Measurements from ENCODE around the gene ORMDL3.
"Not testable (repeated sequence)": the region's sequence is repeated elsewhere in the genome, so short reads cannot be mapped to it uniquely, and the experiment has no call there.

Gene ORMDL3

GRCh38 chr17:39949028-39949427 lies 21.6 kb upstream of the ORMDL3 start:
- no peak for DNase-seq (ENCODE audit: low read depth in 2 of 2)

- DNase-seq (ENCODE audit: low read depth in 2 of 2) = not testable (repeated sequence)
Observed at GRCh38 chr17:39948489-39948828, 21.1 kb upstream of the ORMDL3 start.

DNA sequence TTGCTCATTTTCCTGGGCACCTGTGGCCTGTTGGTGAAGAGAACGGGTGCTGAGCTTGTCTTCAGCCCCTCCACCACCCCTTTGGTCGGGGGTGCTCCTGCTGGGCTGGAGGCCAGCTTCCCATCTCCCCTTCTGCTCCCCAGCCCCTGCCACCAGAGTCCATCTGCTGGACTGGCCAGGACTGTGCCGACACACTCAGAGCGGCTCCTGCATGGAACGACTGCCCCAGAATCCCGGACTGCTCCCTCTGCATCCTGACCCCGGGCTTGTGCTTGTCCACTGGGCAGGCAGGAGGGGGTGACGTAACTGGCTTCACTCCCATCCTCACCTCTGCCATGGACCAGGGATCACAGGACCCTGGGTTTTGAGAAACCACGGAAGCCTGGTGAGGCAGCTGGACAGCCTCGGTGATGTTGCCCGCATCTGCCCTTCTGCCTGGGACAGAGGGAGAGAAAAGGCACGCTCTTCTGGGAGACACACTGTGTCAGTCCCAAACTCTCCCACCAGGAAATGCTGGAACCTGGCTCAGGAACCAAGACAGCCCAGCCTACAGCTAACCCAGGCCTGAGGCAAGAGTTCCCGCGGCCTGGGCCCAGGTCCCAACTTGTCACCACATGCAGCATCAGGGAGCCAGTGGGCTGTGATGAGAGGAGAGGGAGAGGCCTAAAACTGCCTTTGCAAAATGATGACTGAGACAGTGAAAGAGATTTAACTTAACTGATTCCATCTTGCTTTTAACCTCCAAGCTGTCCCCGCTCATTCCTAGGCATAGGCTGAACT lies 19.3 kb upstream of the ORMDL3 start:
- no peak for DNase-seq (ENCODE audit: low read depth in 2 of 2)

GRCh38 chr17:39944393-39944711 lies 17.0 kb upstream of the ORMDL3 start:
- no peak for DNase-seq (ENCODE audit: low read depth in 2 of 2)

DNA sequence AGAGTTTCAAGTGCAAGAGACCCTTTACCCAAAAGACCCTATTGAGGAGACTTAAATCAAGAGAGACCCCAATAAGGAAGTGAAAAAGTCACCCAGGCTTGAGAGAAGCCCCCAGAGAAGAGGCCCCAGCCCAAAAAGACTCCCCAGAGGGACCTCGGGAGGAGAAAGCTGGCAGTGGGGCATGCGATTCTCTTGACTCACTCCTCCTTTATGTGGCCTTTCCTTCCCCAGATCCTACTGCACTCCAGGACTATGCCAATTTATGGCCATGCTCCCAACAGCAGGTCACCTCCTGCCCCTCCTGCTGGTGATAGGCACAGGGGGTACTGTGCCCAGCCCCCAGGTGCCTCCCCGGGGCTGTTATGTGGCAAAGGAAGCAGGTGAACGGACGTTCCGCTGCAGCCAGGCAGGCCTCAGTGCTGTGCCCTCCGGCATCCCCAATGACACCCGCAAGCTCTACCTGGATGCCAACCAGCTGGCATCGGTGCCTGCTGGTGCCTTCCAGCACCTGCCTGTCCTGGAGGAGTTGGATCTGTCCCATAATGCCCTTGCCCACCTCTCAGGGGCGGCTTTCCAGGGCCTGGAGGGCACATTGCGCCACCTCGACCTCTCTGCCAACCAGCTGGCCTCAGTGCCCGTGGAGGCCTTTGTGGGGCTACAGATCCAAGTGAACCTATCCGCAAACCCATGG lies 16.4 kb upstream of the ORMDL3 start:
- no peak for DNase-seq (ENCODE audit: low read depth in 2 of 2)

DNA sequence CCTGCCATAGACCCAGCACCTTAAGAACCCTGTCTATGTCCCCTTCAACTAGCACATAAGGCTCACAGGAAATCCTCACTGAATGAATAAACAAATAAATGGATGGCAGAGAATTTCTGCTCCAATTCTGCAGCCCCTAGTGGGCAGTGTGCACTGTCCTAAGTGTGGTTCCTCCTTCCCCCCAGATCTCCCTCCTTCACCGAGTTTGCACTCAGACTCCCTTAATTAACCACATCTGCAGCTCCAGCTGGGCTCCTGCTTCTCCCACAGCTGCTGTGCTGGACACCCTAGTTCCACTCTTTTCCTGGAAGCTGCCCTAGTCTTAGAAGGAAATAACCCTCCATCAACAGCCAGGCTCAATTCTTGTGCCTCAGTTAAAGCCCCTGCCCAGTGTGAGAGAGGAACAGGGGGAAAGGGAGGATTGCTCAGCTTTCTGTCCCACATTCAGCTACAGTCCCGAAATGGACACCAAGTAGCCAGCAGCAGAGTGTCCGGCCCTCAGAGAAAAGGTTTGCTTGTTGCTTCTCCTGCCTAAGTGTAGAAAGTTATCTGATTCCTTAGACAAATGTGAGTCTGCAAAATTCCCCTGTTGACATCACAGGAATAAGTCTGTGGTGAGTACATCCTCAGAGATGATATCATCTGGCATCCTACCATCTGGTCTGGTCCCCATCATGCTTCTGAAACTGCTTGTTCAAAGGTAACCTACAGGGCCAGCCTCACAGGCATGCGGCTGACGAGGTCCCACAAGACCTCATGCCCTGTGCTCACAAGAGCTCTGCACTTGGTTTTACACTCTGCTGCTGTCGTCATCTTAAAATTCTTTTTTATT lies 12.4 kb upstream of the ORMDL3 start:
- no peak for DNase-seq (ENCODE audit: low read depth in 2 of 2)

GRCh38 chr17:39939106-39939505 lies 11.7 kb upstream of the ORMDL3 start:
- no peak for DNase-seq (ENCODE audit: low read depth in 2 of 2)

DNA sequence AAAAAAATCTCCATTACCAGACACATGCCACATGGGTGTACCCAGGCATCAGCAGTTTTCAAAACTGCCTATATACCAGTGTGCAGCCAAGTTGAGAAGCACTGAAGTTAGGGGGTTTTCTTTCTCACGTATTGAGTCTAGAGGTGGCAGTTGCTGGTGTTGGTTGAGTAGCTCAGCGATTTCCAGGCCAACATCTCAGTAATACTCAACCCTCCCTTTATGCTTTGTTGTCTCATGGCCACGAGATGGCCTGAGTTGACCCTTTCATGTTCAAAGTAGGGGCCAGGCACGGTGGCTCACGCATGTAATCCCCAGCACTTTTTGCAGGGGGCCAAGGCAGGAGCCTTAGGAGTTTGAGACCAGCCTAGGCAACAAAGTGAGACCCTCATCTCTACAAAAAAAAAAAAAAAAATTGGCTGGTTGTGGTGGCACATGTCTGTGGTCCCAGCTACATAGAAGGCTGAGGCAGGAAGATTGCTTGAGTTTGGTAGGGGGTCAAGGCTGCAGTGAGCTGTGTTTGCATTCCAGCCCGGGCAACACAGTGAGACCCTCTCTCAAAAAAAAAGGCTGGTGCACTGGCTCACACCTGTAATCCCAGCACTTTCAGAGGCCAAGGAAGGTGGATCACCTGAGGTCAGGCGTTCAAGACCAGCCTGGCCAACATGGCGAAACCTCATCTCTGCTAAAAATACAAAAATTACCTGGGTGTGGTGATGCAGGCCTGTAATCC lies 10.9 kb upstream of the ORMDL3 start:
- DNase-seq (ENCODE audit: low read depth in 2 of 2) = no peak

- no peak for DNase-seq (ENCODE audit: low read depth in 2 of 2)
Observed at GRCh38 chr17:39937447-39937846, 10.0 kb upstream of the ORMDL3 start.

- DNase-seq (ENCODE audit: low read depth in 2 of 2) = no peak
Observed at GRCh38 chr17:39935909-39936308, 8.5 kb upstream of the ORMDL3 start.

GRCh38 chr17:39934324-39934723 lies 6.9 kb upstream of the ORMDL3 start:
- DNase-seq (ENCODE audit: low read depth in 2 of 2) = no peak

DNA sequence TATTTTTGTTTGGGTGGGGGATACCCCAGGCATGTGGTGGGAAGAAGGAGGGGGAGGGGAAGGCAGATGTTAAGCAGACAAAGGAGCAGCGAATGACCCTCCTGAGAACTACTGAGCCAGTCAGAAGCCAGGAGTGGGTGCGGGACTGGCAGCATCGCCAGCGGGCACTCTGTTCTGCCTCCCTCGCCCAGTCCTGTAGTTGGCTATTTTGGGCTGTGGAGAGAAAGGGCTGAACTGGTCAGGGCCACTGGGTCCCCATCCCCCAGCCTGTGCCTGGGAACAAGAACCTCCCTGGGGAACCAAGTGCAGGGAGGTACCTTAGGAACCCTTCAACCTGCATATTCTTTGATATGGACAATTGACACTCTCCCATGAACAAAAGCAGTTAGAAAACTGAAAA lies 6.5 kb upstream of the ORMDL3 start:
- no peak for DNase-seq (ENCODE audit: low read depth in 2 of 2)

- DNase-seq (ENCODE audit: low read depth in 2 of 2) = no peak
Observed at GRCh38 chr17:39929646-39930407, 2.4 kb upstream of the ORMDL3 start.

DNA sequence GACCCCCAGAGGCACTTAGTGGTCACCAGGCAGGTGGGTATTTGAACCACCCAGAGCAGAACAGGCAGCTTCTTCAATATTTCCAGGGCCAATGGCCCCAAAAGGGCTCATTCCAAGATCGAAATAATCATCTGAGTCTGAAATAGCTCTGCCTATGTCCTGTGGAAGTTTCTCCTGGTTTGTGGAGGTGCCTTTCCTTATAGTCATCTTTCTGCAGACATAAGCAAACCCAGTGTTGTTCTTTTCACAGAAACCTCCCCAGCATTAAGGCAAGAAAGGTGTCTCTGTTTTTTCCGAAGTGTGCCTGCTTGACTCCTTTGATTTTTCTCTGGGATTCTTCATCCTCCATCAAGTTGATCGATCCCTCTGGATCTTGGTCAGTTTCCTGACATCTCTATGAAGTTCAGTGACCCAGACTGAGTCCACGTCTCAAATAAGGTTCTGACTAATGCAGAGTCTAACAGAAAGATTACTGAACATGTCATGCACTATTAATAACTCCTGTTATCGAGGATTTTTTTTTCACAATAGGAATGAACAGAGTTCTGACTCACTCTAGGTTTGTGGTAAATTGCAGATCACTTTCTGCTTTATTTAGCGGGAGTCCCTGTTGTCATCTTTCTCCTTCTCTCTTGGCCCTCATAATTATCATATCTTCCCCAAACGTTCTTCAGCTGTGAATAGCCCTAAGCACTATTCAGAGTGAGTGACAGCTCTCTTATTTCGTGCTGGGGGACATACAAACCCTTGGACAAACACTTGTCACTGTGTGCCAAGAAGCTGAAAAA lies 1.7 kb upstream of the ORMDL3 start:
- no peak for DNase-seq (ENCODE audit: low read depth in 2 of 2)

GRCh38 chr17:39927929-39928857 lies 792 bp upstream of the ORMDL3 start:
- no peak for DNase-seq (ENCODE audit: low read depth in 2 of 2)

DNA sequence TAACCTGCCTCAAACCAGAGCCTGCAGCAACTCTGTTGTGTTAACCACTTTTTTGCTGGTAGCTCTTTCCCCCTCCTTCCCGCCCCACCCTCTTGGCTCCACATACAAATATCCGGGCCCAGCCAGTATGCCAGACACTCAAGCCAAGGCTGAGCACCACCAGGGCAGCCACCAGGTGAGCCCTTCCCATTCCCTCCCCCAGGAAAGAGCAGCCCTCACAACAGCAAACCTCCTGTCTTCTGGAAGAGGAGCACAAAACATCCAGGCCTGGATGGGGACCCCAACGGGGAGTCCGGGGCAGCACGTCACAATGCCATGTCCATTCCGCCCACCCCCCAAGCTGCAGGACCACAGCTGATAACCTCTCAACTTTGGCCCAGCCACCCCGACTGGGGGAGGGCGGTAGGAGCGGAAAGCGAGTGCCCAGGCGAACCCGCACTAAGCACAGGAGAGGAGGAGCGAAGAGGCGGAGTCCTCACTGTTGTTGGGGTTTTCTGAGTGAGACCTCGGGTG lies 757 bp downstream of the ORMDL3 start:
- DNase-seq (ENCODE audit: low read depth in 2 of 2) = peak in 1 of 2 donors; percentile 29

- DNase-seq (ENCODE audit: low read depth in 2 of 2) = no peak
Observed at GRCh38 chr17:39926135-39926587, 1.2 kb downstream of the ORMDL3 start.

- no peak for DNase-seq (ENCODE audit: low read depth in 2 of 2)
Observed at GRCh38 chr17:39925282-39926134, 1.9 kb downstream of the ORMDL3 start.

Data from stimulated activated CD8-positive, alpha-beta memory T cell treated with anti-CD3 and anti-CD28 coated beads, Interleukin-7, amount 100 ng/mL, for 1 hour (primary cell).